ENCODE data around the gene NAA50.

NAA50 gene

GRCh38 chr3:113684271-113684819, 61.7 kb downstream of the NAA50 start:
- no peak for DNase-seq

GRCh38 chr3:113678773-113679172, 67.3 kb downstream of the NAA50 start:
- no peak for DNase-seq

GRCh38 chr3:113677737-113678136, 68.3 kb downstream of the NAA50 start:
- DNase-seq: no peak

- DNase-seq: no peak
Observed at GRCh38 chr3:113676261-113676660, 69.8 kb downstream of the NAA50 start.

GRCh38 chr3:113673593-113673992, 72.5 kb downstream of the NAA50 start:
- DNase-seq: no peak

GRCh38 chr3:113668015-113668414, 78.0 kb downstream of the NAA50 start:
- DNase-seq: no peak

Data from activated CD8-positive, alpha-beta memory T cell treated with anti-CD3 and anti-CD28 coated beads, Interleukin-2, amount 50 U/mL, for 4 hours (primary cell).